ENCODE data around the gene MEAK7.

MEAK7 gene

GRCh38 chr16:84475643-84476240, 28.7 kb downstream of the MEAK7 start:
- no peak for DNase-seq (ENCODE audit: low read depth)
- no peak overlapping the region for H3K4me3 ChIP-seq (ENCODE audit: low read depth, low read length)
- TF ChIP-seq MAX (IDR thresholded peaks at IDR 0.05; ENCODE audit: low read depth, low read length) (no peak), CTCF (IDR thresholded peaks at IDR 0.05; ENCODE audit: low read depth, low read length) (no peak), POLR2A (IDR thresholded peaks at IDR 0.05; ENCODE audit: extremely low read depth, insufficient read length) (no peak), MYC (IDR thresholded peaks at IDR 0.05; ENCODE audit: low read depth, low read length) (no peak)

GRCh38 chr16:84471966-84472365, 32.5 kb downstream of the MEAK7 start:
- no peak for TF ChIP-seq CTCF (IDR thresholded peaks at IDR 0.05; ENCODE audit: low read depth, low read length)
- no peak for TF ChIP-seq MAX (IDR thresholded peaks at IDR 0.05; ENCODE audit: low read depth, low read length)
- TF ChIP-seq MYC (IDR thresholded peaks at IDR 0.05; ENCODE audit: low read depth, low read length) = no peak
- no peak for TF ChIP-seq POLR2A (IDR thresholded peaks at IDR 0.05; ENCODE audit: extremely low read depth, insufficient read length)
- no peak for DNase-seq (ENCODE audit: low read depth)

GRCh38 chr16:84471316-84471715, 33.1 kb downstream of the MEAK7 start:
- DNase-seq (ENCODE audit: low read depth) = no peak
- H3K4me3 ChIP-seq (ENCODE audit: low read depth, low read length) = no peak overlapping the region
- no peak for TF ChIP-seq MYC (IDR thresholded peaks at IDR 0.05; ENCODE audit: low read depth, low read length)
- TF ChIP-seq POLR2A (IDR thresholded peaks at IDR 0.05; ENCODE audit: extremely low read depth, insufficient read length) = no peak
- no peak for TF ChIP-seq CTCF (IDR thresholded peaks at IDR 0.05; ENCODE audit: low read depth, low read length)
- no peak for TF ChIP-seq MAX (IDR thresholded peaks at IDR 0.05; ENCODE audit: low read depth, low read length)

More at GRCh38 chr16:84471966-84472365, 32.5 kb downstream of the MEAK7 start:
- no peak overlapping the region for H3K4me3 ChIP-seq (ENCODE audit: low read depth, low read length)

GRCh38 chr16:84467709-84468108, 36.8 kb downstream of the MEAK7 start:
- no peak for DNase-seq (ENCODE audit: low read depth)
- no peak overlapping the region for H3K4me3 ChIP-seq (ENCODE audit: low read depth, low read length)
- TF ChIP-seq POLR2A (IDR thresholded peaks at IDR 0.05; ENCODE audit: extremely low read depth, insufficient read length) = no peak
- no peak for TF ChIP-seq MYC (IDR thresholded peaks at IDR 0.05; ENCODE audit: low read depth, low read length)
- TF ChIP-seq CTCF (IDR thresholded peaks at IDR 0.05; ENCODE audit: low read depth, low read length) = no peak
- no peak for TF ChIP-seq MAX (IDR thresholded peaks at IDR 0.05; ENCODE audit: low read depth, low read length)

- H3K4me3 ChIP-seq (ENCODE audit: low read depth, low read length) = no peak overlapping the region
- TF ChIP-seq CTCF (IDR thresholded peaks at IDR 0.05; ENCODE audit: low read depth, low read length) = no peak
- DNase-seq (ENCODE audit: low read depth) = no peak
Observed at GRCh38 chr16:84467256-84467655, 37.2 kb downstream of the MEAK7 start.

- DNase-seq (ENCODE audit: low read depth) = no peak
- TF ChIP-seq POLR2A (IDR thresholded peaks at IDR 0.05; ENCODE audit: extremely low read depth, insufficient read length) (no peak), CTCF (IDR thresholded peaks at IDR 0.05; ENCODE audit: low read depth, low read length) (no peak), MYC (IDR thresholded peaks at IDR 0.05; ENCODE audit: low read depth, low read length) (no peak), MAX (IDR thresholded peaks at IDR 0.05; ENCODE audit: low read depth, low read length) (no peak)
- H3K4me3 ChIP-seq (ENCODE audit: low read depth, low read length) = no peak overlapping the region
Observed at GRCh38 chr16:84466692-84467091, 37.8 kb downstream of the MEAK7 start.

Measured in NB4 (cell line).